GM23338 (cell line): ENCODE data around the gene PVR. TPM values are rescaled to one million over a fixed set of nuclear protein-coding genes. Genes with fewer than 3 reads are reported as not detected.
A peak's percentile ranks its signal among the peaks of the same experiment; 100 is the strongest.

ENCODE experiments used
- ATAC-seq: fragments of 200-7000 bp; cut with Tn5 transposase; 3 replicates; pipeline ENCODE4 v1.9.1; 2020
- DNase-seq: peaks from one replicate; pipeline ENCODE4 v3.0.0-alpha.2; 2015; ENCODE audit warnings: low spot score
- H2AFZ ChIP-seq: fragments of 200-600 bp; sonication (generic); 2 replicates; pipeline ENCODE4 v1.8.0; 2016; ENCODE audit warnings: antibody characterized with exemption, mild to moderate bottlenecking, moderate library complexity
- H3F3A ChIP-seq: fragments of 200-600 bp; sonication (generic); replicated peaks from 2 replicates; pipeline ENCODE4 v1.8.0; 2017; ENCODE audit warnings: antibody characterized with exemption, mixed run types, low read depth
- H3K27ac ChIP-seq: fragments of 200-600 bp; sonication (generic); 2 replicates; pipeline ENCODE4 v1.6.1; 2016; ENCODE audit warnings: low read depth
- H3K27me3 ChIP-seq: fragments of 200-600 bp; sonication (generic); 2 replicates; pipeline ENCODE4 v1.8.0; 2016; ENCODE audit warnings: mild to moderate bottlenecking, mixed run types, moderate library complexity; ENCODE audit not compliant: insufficient read depth
- H3K36me3 ChIP-seq: fragments of 200-600 bp; sonication (generic); 2 replicates; pipeline ENCODE4 v1.8.0; 2016; ENCODE audit warnings: mild to moderate bottlenecking; ENCODE audit not compliant: insufficient read depth
- H3K4me1 ChIP-seq: fragments of 200-600 bp; sonication (generic); 2 replicates; pipeline ENCODE4 v1.8.0; 2016; ENCODE audit warnings: mild to moderate bottlenecking, moderate library complexity; ENCODE audit not compliant: insufficient read depth
- H3K4me2 ChIP-seq: fragments of 200-600 bp; sonication (generic); 2 replicates; pipeline ENCODE4 v1.7.1; 2017; ENCODE audit warnings: mixed run types
- H3K4me3 ChIP-seq: fragments of 200-600 bp; sonication (generic); 2 replicates; pipeline ENCODE4 v1.6.1; 2016; ENCODE audit warnings: mixed run types
- H3K79me2 ChIP-seq: fragments of 200-600 bp; sonication (generic); replicated peaks from 2 replicates; pipeline ENCODE4 v1.8.0; 2017; ENCODE audit warnings: mild to moderate bottlenecking; ENCODE audit not compliant: insufficient read depth
- H3K9me2 ChIP-seq: fragments of 200-600 bp; sonication (generic); 2 replicates; pipeline ENCODE4 v1.8.0; 2017; ENCODE audit not compliant: insufficient read depth
- H4K20me1 ChIP-seq: fragments of 200-600 bp; sonication (generic); replicated peaks from 2 replicates; pipeline ENCODE4 v1.8.0; 2017; ENCODE audit warnings: mild to moderate bottlenecking; ENCODE audit not compliant: insufficient read depth
- H3K27ac Mint-ChIP-seq: 2 replicates; pipeline ENCODE4 v1.8.0; 2020; ENCODE audit warnings: inconsistent platforms, mild to moderate bottlenecking, moderate library complexity, mixed read lengths
- H3K27me3 Mint-ChIP-seq: 3 replicates; pipeline ENCODE4 v1.8.0; 2022; ENCODE audit warnings: low read depth, mild to moderate bottlenecking, moderate library complexity, mixed read lengths, inconsistent platforms; ENCODE audit not compliant: insufficient read depth, poor library complexity
- H3K36me3 Mint-ChIP-seq: 3 replicates; pipeline ENCODE4 v1.8.0; 2021; ENCODE audit warnings: low read depth, mild to moderate bottlenecking, inconsistent platforms, moderate library complexity, mixed read lengths
- H3K4me1 Mint-ChIP-seq: 3 replicates; pipeline ENCODE4 v1.8.0; 2020; ENCODE audit warnings: mild to moderate bottlenecking, inconsistent platforms, mixed read lengths
- H3K4me3 Mint-ChIP-seq: 3 replicates; pipeline ENCODE4 v1.8.0; 2021; ENCODE audit warnings: moderate library complexity, mild to moderate bottlenecking, inconsistent platforms, mixed read lengths
- H3K9me3 Mint-ChIP-seq: 3 replicates; pipeline ENCODE4 v1.8.0; 2020; ENCODE audit warnings: moderate library complexity, mild to moderate bottlenecking, inconsistent platforms, mixed read lengths
- CREB1 ChIP-seq: fragments of 250-450 bp; sonication (Bioruptor Pico); IDR thresholded peaks from 2 replicates; pipeline ENCODE4 v1.5.0; 2020; ENCODE audit warnings: low read depth, mild to moderate bottlenecking, moderate library complexity
- CTCF ChIP-seq, 2 experiments: fragments of 200-600 bp in 1 of 2; sonication (generic) in 1 of 2; conservative IDR thresholded peaks; 2 replicates each; pipeline versions ENCODE4 v1.5.1 to v1.6.1; 2016 to 2017; ENCODE audit warnings: antibody characterized with exemption in 2 of 2, low read depth in 2 of 2, mild to moderate bottlenecking in 2 of 2, moderate library complexity in 1 of 2
- ETS1 ChIP-seq: IDR thresholded peaks from 2 replicates; pipeline ENCODE4 v1.6.1; 2016; ENCODE audit warnings: antibody characterized with exemption
- EZH2 ChIP-seq: fragments of 200-600 bp; sonication (generic); IDR thresholded peaks from one replicate; pipeline ENCODE4 v1.8.0; 2017; ENCODE audit warnings: antibody characterized with exemption, mild to moderate bottlenecking, low read depth; ENCODE audit not compliant: unreplicated experiment
- EZH2phosphoT487 ChIP-seq: fragments of 200-600 bp; sonication (generic); IDR thresholded peaks from one replicate; pipeline ENCODE4 v1.8.1; 2018; ENCODE audit warnings: antibody characterized with exemption; ENCODE audit not compliant: unreplicated experiment
- JUNB ChIP-seq: IDR thresholded peaks from one replicate; pipeline ENCODE4 v1.6.1; 2016; ENCODE audit warnings: antibody characterized with exemption; ENCODE audit not compliant: unreplicated experiment
- NANOG ChIP-seq: IDR thresholded peaks from 2 replicates; pipeline ENCODE4 v1.6.1; 2016; ENCODE audit warnings: antibody characterized with exemption, borderline replicate concordance
- POLR2AphosphoS5 ChIP-seq: IDR thresholded peaks from 2 replicates; pipeline ENCODE4 v1.6.1; 2016; ENCODE audit warnings: antibody characterized with exemption, low read depth
- REST ChIP-seq: IDR thresholded peaks from one replicate; pipeline ENCODE4 v1.6.1; 2018; ENCODE audit warnings: antibody characterized with exemption; ENCODE audit not compliant: unreplicated experiment
- STAT1 ChIP-seq: IDR thresholded peaks from one replicate; pipeline ENCODE4 v1.6.1; 2016; ENCODE audit warnings: antibody characterized with exemption; ENCODE audit not compliant: unreplicated experiment
- ZNF114 ChIP-seq: fragments of 250-450 bp; sonication (Bioruptor Pico); IDR thresholded peaks from 2 replicates; pipeline ENCODE4 v1.5.0; 2020; ENCODE audit warnings: mild to moderate bottlenecking, moderate library complexity
- ZNF331 ChIP-seq: fragments of 250-450 bp; sonication (Bioruptor Pico); IDR thresholded peaks from 2 replicates; pipeline ENCODE4 v1.5.0; 2020; ENCODE audit warnings: low read depth, mild to moderate bottlenecking, moderate library complexity
- polyA plus RNA-seq: library from polyadenylated mRNA; unstranded; fragments of >200 nt; fragmentation: Nextera tagmentation; extraction: Ambion mirVana; gene quantifications from 2 replicates; pipeline ENCODE4 v1.2.1, GENCODE V29; 2016
- total RNA-seq: library from RNA; depleted of rRNA; stranded (reverse); fragments of >200 nt; shearing (Covaris generic); gene quantifications from 2 replicates; pipeline ENCODE4 v1.2.3, GENCODE V29; 2014

PVR gene
- total and polyA plus RNA-seq, 2 experiments from 2014 or later = 4.8 to 19.0 TPM

- TF ChIP-seq NANOG (no peak), CREB1 (CRISPR knock-in tag) (no peak), CTCF (conservative IDR thresholded peaks at IDR 0.05; ENCODE audit: low read depth in 2 of 2) (peak; percentile 84 to 92), ZNF114 (CRISPR knock-in tag) (no peak)
- peak overlapping the region; percentile 12; the same call in 1 of the 3 replicates for H3K4me3 Mint-ChIP-seq
- Histone ChIP-seq H3K36me3 (no peaks in the 10 kb centered on the region), H3K4me1 (peaks cover 6% of the 10 kb centered on the region; the same call in 1 of the 2 replicates), H2AFZ (peak overlapping the region; percentile 94), H3K27ac (no peak overlapping the region), H3K79me2 (no peaks in the 10 kb centered on the region), H3K9me2 (no peaks in the 10 kb centered on the region), H3K27me3 (no peaks in the 10 kb centered on the region), H3K4me3 (peak overlapping the region; percentile 43; the same call in 1 of the 2 replicates), H3F3A (no peaks in the 10 kb centered on the region), H4K20me1 (no peaks in the 10 kb centered on the region), H3K4me2 (peak overlapping the region; percentile 78)
- no peaks in the 10 kb centered on the region; the same call in 2 of the 3 replicates for H3K9me3 Mint-ChIP-seq
- H3K4me1 Mint-ChIP-seq = peaks cover 24% of the 10 kb centered on the region; the same call in 2 of the 3 replicates
- ATAC-seq (peak; percentile 91), DNase-seq (peak; percentile 89)
- H3K27me3 Mint-ChIP-seq = peaks cover 16% of the 10 kb centered on the region
- no peaks in the 10 kb centered on the region for H3K36me3 Mint-ChIP-seq
- H3K27ac Mint-ChIP-seq = no peak overlapping the region
These were observed 45.8 kb downstream of the PVR start for GRCh38 chr19:44689290-44690130.

GRCh38 chr19:44690131-44690440 lies 46.4 kb downstream of the PVR start:
- no peaks in the 10 kb centered on the region; the same call in 2 of the 3 replicates for H3K9me3 Mint-ChIP-seq
- Histone ChIP-seq H4K20me1 (no peaks in the 10 kb centered on the region), H3K4me3 (no peak overlapping the region), H3K4me2 (no peak overlapping the region; the same call in 1 of the 2 replicates), H2AFZ (peak overlapping the region; percentile 94; the same call in 1 of the 2 replicates), H3K4me1 (peaks cover 6% of the 10 kb centered on the region; the same call in 1 of the 2 replicates), H3F3A (no peaks in the 10 kb centered on the region), H3K27ac (no peak overlapping the region), H3K9me2 (no peaks in the 10 kb centered on the region), H3K79me2 (no peaks in the 10 kb centered on the region), H3K36me3 (no peaks in the 10 kb centered on the region), H3K27me3 (no peaks in the 10 kb centered on the region)
- H3K27ac Mint-ChIP-seq = no peak overlapping the region
- H3K36me3 Mint-ChIP-seq = no peaks in the 10 kb centered on the region
- no peak for ATAC-seq
- peaks cover 11% of the 10 kb centered on the region for H3K27me3 Mint-ChIP-seq
- no peak overlapping the region for H3K4me3 Mint-ChIP-seq
- peaks cover 21% of the 10 kb centered on the region; the same call in 2 of the 3 replicates for H3K4me1 Mint-ChIP-seq
- no peak for DNase-seq
- TF ChIP-seq ETS1 = no peak
- TF ChIP-seq STAT1 = no peak
- TF ChIP-seq CREB1 (CRISPR knock-in tag) = no peak
- no peak for TF ChIP-seq CTCF (conservative IDR thresholded peaks at IDR 0.05; ENCODE audit: low read depth in 2 of 2)
- no peak for TF ChIP-seq REST
- TF ChIP-seq ZNF331 (CRISPR knock-in tag) = no peak
- TF ChIP-seq EZH2 = no peak
- no peak for TF ChIP-seq JUNB
- no peak for TF ChIP-seq NANOG
- no peak for TF ChIP-seq EZH2phosphoT487
- no peak for TF ChIP-seq ZNF114 (CRISPR knock-in tag)
- TF ChIP-seq POLR2AphosphoS5 = no peak
